GM04503 (cell line): ENCODE data around the gene NAGPA.

Experiments used
- DNase-seq: peaks from one replicate; pipeline ENCODE4 v3.0.0-alpha.2; 2012; ENCODE audit warnings: low read depth

The NAGPA gene

DNA sequence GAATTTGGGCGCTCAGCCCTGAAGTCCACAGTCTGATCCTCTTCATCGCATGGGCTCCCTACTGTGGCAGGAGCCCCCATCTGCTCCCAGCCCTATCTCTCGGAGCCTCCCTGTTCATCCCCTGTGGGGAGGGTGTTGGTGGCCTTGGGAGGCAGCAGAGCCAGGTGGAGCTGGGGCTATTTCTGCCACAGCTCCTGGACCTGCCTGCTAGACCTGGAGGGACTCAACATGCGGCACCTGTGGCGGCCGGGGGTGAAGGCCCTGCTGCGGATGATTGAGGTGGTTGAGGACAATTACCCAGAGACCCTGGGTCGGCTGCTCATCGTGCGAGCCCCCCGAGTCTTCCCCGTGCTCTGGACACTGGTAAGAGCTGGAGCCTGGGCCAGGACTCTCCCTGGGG is 30.5 kb downstream of the NAGPA start:
- no peak for DNase-seq

DNA sequence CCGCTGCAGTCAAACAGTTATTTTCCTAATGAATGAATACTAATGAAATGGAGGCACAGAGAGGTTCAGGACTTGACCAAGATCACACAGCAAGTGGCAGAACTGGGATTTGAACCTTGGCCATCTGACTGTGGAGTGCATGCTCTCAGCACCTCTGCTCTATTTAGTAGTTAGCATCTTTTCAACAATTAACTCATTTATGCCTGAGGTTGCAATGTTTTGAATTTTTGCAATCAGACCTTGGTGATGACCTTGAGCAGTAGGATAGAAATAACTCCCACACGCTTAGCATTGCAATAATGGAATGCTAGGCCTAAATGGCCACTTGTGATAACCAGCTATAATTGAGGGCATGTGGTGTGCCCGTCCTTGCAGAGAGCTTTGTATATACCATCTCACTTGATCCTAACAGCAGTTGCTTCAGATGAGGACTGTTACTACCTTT is 31.0 kb downstream of the NAGPA start:
- no peak for DNase-seq

- no peak for DNase-seq
Observed at GRCh38 chr16:5001986-5002385, 31.7 kb downstream of the NAGPA start.

GRCh38 chr16:5001571-5001970 is 32.2 kb downstream of the NAGPA start:
- no peak for DNase-seq

DNA sequence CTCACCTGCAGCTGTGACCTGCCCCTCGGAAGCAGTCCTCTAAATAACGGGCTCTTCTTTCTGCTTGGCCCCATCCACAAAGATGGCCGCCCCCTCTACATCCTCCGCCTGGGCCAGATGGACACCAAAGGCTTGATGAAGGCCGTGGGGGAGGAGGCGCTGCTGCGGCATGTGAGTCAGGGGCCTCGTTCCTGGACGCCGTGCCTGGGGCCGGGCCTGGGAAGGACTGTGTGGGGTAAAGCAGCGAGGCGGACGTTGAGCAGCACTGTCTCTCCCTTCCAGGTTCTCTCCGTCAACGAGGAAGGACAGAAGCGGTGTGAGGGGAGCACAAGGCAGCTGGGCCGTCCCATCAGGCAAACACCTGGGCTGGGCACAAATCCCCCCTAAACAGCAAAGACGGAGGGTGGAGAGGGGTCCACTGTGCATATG is 33.1 kb downstream of the NAGPA start:
- DNase-seq, result no peak

- no peak for DNase-seq
Observed at GRCh38 chr16:4994719-4995434, 38.9 kb downstream of the NAGPA start.

- no peak for DNase-seq
Observed at GRCh38 chr16:4991754-4992153, 42.0 kb downstream of the NAGPA start.

DNA sequence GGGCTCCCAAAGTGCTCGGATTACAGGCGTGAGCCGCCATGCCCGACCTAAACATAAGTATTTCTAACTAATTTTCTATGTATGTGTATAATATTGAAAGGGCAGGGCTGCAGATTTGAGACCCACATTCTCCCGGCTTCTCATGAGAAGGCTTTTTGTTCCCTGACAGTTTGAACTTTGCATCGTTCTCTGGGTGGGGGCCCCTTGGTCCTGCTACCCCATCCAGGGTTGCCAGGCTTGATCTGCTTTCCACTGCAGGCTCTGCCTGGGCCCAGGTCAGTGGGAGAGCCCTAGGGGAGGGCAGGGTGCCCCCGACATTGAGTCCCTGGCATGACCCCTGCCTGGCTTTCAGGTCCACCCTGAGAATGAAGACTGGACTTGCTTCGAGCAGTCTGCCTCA is 43.3 kb downstream of the NAGPA start:
- DNase-seq, result no peak

GRCh38 chr16:4989391-4990006 is 44.2 kb downstream of the NAGPA start:
- no peak for DNase-seq

- no peak for DNase-seq
Observed at GRCh38 chr16:4988647-4989046, 45.1 kb downstream of the NAGPA start.

- DNase-seq, result no peak
Observed at GRCh38 chr16:4987580-4988374, 46.0 kb downstream of the NAGPA start.

DNA sequence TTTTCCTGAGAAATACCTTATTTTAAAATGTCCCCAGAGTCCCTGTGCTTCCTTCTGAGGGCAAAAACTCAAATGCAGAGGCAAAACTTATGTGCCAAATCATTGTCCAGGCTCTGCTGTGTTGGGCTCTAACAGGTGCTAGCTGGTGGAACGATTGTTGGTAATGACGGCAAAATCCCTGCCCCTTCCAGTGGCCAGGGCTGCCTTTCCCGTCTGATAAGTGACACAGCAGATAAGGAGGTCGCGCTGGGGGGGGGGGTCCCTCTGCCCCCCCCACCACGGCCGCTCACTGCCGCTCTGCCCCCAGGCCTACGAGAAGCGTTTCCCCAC is 46.5 kb downstream of the NAGPA start:
- no peak for DNase-seq

DNA sequence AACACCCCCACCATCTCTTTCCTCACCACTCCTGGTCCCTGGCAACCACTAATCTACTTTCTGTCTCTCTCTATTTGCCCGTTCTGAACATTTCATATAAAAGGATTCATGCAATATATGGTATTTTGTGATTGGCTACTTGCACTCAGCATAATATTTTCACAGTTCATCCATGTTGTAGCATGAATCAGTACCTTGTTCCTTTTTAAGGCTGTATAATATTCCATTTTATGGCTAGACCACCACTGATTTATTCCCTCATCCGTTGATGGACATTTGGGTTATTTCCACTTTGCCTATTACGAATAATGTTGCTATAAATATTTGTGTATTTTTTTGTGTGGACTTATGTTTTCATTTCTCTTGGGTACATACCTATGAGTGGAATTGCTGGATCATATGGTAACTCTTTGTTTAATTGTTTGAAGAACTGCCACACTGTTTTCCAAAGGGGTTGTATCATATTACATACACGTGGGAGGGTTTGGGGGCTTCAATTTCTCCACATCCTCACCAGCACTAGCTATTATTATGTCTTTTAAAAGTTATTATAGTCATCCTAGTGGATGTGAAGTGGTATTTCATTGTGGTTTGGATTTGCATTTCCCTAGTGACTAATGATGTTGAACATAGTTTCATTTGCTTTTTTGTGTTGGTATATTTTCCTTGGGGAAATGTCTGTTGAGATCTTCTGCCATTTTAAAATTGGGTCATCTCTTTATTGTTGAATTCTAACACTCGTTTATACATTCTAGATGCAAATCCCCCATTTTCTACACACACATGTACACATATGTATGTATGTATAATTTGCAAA is 49.4 kb downstream of the NAGPA start:
- DNase-seq, result no peak

- no peak for DNase-seq
Observed at GRCh38 chr16:4982056-4982867, 51.5 kb downstream of the NAGPA start.

DNA sequence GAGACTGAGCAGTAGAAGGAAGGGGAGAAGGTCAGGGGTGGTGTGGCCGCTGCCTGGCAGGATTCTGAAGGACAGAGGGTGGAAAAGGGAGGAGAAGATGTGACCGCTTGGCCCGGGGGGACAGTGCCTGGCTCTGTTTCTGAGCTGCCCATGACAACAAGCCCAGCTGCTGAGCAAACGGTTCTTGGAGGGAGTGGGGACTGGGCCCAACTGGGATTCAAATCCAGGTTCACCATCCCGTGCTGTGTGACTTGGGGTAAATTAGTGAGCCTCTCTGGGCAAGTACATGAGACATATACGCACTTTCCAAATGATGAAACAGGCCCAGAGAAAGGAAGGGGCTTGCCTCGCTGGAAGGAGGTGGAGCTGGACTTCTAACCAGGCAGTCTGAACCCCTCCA is 52.3 kb downstream of the NAGPA start:
- no peak for DNase-seq

GRCh38 chr16:4980691-4981090 is 53.0 kb downstream of the NAGPA start:
- DNase-seq, result no peak

- DNase-seq, result no peak
Observed at GRCh38 chr16:4979736-4980660, 53.7 kb downstream of the NAGPA start.

- DNase-seq, result no peak
Observed at GRCh38 chr16:4979164-4979563, 54.6 kb downstream of the NAGPA start.

DNA sequence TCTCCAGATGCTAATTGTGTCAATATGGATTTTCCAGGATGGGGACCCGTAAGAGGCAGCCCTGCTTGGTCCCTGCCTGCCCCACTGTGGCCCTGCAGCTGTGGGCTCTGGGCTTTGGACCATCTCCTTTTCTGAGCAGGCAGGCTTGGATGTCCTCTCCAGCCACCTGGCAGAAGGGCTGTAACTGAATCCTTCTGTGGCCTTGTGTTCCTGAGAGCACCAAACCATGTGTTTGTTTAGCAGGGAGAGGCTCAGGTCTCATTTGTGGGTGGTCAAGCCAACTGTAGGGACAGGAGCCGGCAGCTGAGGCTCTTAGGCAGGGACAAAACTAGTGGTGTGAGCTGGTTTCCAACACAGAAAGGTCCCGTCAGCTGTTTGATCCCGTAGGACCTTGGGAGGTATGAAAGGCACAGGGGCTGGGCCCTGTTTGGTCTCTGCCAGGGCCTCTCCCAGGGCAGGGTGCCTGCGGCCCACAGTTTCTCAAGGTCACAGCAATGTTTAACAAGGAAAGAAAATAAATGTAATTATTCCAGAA is 57.1 kb downstream of the NAGPA start:
- no peak for DNase-seq

DNA sequence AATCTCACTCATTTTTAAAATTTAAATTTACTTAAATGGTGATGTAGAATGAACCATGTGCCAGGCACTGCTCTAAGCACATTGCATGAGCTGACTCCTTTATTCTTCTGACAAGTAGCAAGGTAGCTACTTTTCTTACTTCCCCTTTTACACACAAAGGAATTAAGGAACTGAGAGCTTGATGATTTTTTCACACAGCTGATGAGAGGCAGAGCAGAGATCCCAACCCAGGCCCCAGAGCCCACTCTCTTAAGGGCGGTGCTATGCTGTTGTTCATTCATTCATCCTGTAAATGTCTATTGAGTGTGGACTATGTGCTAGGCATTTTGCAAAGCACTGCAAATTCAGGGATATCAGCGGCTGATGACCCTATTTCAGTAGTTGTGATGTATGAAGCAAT is 57.7 kb downstream of the NAGPA start:
- DNase-seq, result no peak
